ENCODE measurements around the gene SPRY4. TPM values are rescaled to one million over a fixed set of nuclear protein-coding genes. Genes with fewer than 3 reads are reported as not detected.

Gene SPRY4
- total RNA-seq, 1 experiment from 2014 or later = 35.5 TPM

DNA sequence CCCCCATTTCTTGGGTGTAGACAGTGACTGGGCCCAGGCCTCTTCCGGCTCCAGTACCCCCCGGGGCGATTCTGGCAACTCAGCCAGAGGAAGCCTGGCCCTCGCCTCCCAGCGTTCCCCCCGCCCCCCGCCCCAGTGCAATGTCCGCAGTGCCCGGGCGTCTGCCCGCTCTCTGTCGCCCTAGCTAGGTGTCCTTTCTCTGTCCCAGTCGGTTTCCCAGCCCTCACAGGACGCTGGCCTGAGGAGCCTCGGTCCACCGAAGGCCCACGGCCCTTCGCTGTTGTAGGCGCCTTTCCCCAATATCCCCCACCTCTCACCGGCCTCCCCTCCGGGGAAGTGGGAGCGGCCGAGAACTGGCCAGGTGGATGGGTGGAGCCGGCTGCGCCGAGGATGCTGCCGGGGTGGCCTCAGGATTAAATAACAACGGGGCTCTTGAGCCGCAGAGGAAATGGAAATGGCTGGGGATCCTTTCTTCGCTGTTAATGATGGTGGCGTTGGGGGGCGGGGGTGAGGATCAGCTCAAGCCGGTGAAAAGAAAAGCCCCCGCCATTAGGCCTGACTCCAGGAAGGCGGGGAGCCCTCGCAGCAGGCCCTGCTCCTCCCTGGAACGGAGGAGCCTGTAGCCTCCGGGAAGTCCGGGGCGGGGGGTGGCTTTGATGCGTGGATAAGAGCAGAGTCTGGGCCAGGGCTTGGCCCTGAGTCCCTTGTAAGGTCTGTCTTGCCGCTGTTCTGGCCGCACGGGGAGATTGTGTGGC is 1.1 kb upstream of the SPRY4 start:
- TF ChIP-seq, protein P1, sequence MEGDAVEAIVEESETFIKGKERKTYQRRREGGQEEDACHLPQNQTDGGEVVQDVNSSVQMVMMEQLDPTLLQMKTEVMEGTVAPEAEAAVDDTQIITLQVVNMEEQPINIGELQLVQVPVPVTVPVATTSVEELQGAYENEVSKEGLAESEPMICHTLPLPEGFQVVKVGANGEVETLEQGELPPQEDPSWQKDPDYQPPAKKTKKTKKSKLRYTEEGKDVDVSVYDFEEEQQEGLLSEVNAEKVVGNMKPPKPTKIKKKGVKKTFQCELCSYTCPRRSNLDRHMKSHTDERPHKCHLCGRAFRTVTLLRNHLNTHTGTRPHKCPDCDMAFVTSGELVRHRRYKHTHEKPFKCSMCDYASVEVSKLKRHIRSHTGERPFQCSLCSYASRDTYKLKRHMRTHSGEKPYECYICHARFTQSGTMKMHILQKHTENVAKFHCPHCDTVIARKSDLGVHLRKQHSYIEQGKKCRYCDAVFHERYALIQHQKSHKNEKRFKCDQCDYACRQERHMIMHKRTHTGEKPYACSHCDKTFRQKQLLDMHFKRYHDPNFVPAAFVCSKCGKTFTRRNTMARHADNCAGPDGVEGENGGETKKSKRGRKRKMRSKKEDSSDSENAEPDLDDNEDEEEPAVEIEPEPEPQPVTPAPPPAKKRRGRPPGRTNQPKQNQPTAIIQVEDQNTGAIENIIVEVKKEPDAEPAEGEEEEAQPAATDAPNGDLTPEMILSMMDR (conservative IDR thresholded peaks at IDR 0.05; ENCODE audit: low read depth, low read length) = no peak
- TF ChIP-seq EZH2 (IDR thresholded peaks at IDR 0.05; ENCODE audit: borderline replicate concordance, low read depth, low read length, poor library complexity, severe bottlenecking) = no peak
- intact Hi-C loops (cut with micrococcal nuclease; ENCODE audit: unreplicated experiment) = loop anchor here (1.0 to 10.0 kb wide), 5 partner anchors 31 to 549 kb away; no protein-coding TSS in a partner anchor
- Histone ChIP-seq H3K27ac (ENCODE audit: low read depth, low read length, poor library complexity, severe bottlenecking) (peak overlapping the region; percentile 98), H3K27me3 (replicated peaks; ENCODE audit: insufficient read depth, low read depth, low read length, poor library complexity) (no peaks in the 10 kb centered on the region), H3K4me1 (ENCODE audit: insufficient read depth, low read length, poor library complexity, severe bottlenecking) (peaks cover 53% of the 10 kb centered on the region), H3K4me3 (ENCODE audit: low read depth, low read length, poor library complexity, severe bottlenecking) (peak overlapping the region; percentile 77), H3K36me3 (ENCODE audit: insufficient read depth, low read length, poor library complexity, severe bottlenecking) (no peaks in the 10 kb centered on the region), H3K9me3 (ENCODE audit: low read depth, low read length, poor library complexity, severe bottlenecking) (no peaks in the 10 kb centered on the region)
- ChIA-PET CTCF (no interaction called here), POLR2A (ENCODE audit: low non-redundant PET) (no interaction called here)
- peak; percentile 98 for DNase-seq (ENCODE audit: low spot score)
- no TSS peak for BruUV-seq (replicated peaks)

DNA sequence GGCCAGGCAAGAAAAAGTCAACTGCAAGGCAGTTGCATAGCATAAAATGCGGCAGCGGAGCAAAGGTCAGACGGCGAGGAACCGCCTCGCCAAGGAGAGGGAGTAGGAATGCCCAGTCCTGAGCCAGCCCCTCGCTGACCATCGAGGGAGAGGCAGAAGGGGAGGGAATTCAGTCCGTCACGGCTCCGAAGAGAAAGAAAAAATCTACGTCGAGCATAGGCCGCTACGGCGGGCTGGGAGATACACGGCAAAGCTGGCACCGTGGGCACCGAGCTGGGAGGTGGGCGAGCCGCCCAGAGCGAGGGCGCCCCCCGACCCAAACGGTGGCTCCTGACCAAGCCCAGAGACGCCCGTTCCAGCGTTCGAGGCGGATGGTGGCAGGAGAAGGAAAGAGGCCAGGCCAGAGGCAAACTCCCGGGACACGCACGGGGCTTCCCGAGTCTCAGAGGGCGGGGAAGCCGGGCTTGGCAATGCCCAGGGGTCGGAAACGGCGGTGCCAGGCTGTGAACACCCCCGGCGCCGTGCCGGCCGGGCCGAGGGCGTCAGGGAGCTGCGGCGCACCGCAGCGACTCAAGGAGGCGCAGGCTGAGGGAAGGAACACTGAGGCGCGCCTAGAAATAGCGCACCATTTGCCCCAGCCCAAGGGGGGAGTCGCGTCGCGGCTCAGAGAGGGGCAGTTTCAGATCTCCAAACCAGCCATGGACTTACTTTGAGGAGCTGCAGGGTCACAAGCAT is 518 bp downstream of the SPRY4 start:
- no TSS peak for BruUV-seq (replicated peaks)
- H3K4me1 ChIP-seq (ENCODE audit: insufficient read depth, low read length, poor library complexity, severe bottlenecking) = peaks cover 69% of the 10 kb centered on the region
- intact Hi-C loops (cut with micrococcal nuclease; ENCODE audit: unreplicated experiment) = loop anchor here (1.0 to 10.0 kb wide), 6 partner anchors 34 to 550 kb away; no protein-coding TSS in a partner anchor

More for the DNA sequence above, 518 bp downstream of the SPRY4 start:
- peak overlapping the region; percentile 98 for H3K27ac ChIP-seq (ENCODE audit: low read depth, low read length, poor library complexity, severe bottlenecking)
- no peak for TF ChIP-seq EZH2 (IDR thresholded peaks at IDR 0.05; ENCODE audit: borderline replicate concordance, low read depth, low read length, poor library complexity, severe bottlenecking)
- TF ChIP-seq, protein P1 (conservative IDR thresholded peaks at IDR 0.05; ENCODE audit: low read depth, low read length) = peak; percentile 44
- ChIA-PET POLR2A (ENCODE audit: low non-redundant PET) (interaction anchor here (0.7 kb wide), 1 partner anchor 9 kb away, joined by 4 read pairs; no protein-coding TSS in a partner anchor), CTCF (interaction anchor here (0.6 to 1.2 kb wide), 4 partner anchors 8 to 353 kb away, joined by 3 to 5 read pairs (median 4); no protein-coding TSS in a partner anchor)
- H3K4me3 ChIP-seq (ENCODE audit: low read depth, low read length, poor library complexity, severe bottlenecking) = peak overlapping the region; percentile 77
- DNase-seq (ENCODE audit: low spot score) = peak; percentile 81
- H3K9me3 ChIP-seq (ENCODE audit: low read depth, low read length, poor library complexity, severe bottlenecking) = no peaks in the 10 kb centered on the region
- no peaks in the 10 kb centered on the region for H3K36me3 ChIP-seq (ENCODE audit: insufficient read depth, low read length, poor library complexity, severe bottlenecking)
- no peaks in the 10 kb centered on the region for H3K27me3 ChIP-seq (replicated peaks; ENCODE audit: insufficient read depth, low read depth, low read length, poor library complexity)
